ENCODE measurements around the gene CD70.

DNA sequence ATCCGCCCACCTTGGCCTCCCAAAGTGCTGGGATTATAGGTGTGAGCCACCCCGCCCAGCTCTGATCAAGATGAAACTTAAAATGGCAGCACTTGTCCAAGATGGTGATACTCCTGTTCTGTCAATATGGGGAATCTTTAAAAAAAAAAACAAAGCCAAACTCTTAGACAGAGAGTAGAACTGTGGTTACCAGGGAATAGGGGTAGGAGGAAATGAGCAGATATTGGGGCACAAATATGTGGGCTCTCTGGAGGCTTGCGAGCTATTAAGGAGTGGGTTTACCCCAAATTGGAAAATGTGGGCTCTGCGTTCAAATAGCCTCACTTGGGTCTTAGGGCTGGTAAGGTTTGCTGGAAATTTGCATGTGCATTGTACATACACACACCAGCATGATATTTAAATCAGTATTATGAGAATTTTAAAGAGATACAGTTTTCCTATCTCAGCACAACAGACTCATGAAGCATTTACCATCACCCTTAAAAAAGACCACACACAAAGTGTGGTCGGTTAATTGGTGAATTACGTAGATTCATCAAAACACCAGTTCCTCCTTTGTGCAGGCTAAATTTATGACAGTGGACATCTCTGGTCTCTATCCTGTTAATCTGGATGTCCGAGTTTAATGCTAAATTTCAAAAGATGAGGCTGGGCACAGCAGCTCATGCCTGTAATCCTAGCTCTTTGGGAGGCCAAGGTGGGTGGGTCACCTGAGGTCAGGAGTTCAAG lies 11.3 kb downstream of the CD70 start:
- TF ChIP-seq, protein P1, sequence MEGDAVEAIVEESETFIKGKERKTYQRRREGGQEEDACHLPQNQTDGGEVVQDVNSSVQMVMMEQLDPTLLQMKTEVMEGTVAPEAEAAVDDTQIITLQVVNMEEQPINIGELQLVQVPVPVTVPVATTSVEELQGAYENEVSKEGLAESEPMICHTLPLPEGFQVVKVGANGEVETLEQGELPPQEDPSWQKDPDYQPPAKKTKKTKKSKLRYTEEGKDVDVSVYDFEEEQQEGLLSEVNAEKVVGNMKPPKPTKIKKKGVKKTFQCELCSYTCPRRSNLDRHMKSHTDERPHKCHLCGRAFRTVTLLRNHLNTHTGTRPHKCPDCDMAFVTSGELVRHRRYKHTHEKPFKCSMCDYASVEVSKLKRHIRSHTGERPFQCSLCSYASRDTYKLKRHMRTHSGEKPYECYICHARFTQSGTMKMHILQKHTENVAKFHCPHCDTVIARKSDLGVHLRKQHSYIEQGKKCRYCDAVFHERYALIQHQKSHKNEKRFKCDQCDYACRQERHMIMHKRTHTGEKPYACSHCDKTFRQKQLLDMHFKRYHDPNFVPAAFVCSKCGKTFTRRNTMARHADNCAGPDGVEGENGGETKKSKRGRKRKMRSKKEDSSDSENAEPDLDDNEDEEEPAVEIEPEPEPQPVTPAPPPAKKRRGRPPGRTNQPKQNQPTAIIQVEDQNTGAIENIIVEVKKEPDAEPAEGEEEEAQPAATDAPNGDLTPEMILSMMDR (IDR thresholded peaks at IDR 0.05), result no peak
- TF ChIP-seq POLR2A (IDR thresholded peaks at IDR 0.05; ENCODE audit: low read depth), result no peak
- no peak for TF ChIP-seq EP300 (IDR thresholded peaks at IDR 0.05)
- TF ChIP-seq POLR2AphosphoS5 (IDR thresholded peaks at IDR 0.05), result no peak

Data from esophagus muscularis mucosa (tissue), 4 donors.